GM20431 (cell line): ENCODE measurements around the gene GIMAP8.
"Not testable (repeated sequence)": the region's sequence is repeated elsewhere in the genome, so short reads cannot be mapped to it uniquely, and the experiment has no call there.

Source experiments
- in situ Hi-C: fragments of 300-500 bp; cut with MseI, MboI; formaldehyde crosslinking; loops from one replicate; pipeline ENCODE4 v1.15.0; 2020; ENCODE audit warnings: low sequenced_read_pairs; ENCODE audit not compliant: unreplicated experiment

The GIMAP8 gene

GRCh38 chr7:150457064-150457463 lies 6.6 kb downstream of the GIMAP8 start:
- in situ Hi-C loops: not testable (repeated sequence)

- in situ Hi-C loops: no loop called here
These were observed 7.8 kb downstream of the GIMAP8 start for GRCh38 chr7:150458235-150458634.

- in situ Hi-C loops: no loop called here
These were observed 8.3 kb downstream of the GIMAP8 start for GRCh38 chr7:150458756-150459155.

GRCh38 chr7:150461520-150461919 lies 11.1 kb downstream of the GIMAP8 start:
- in situ Hi-C loops: no loop called here

- in situ Hi-C loops: no loop called here
These were observed 12.0 kb downstream of the GIMAP8 start for GRCh38 chr7:150462413-150462812.

- in situ Hi-C loops: no loop called here
These were observed 13.0 kb downstream of the GIMAP8 start for GRCh38 chr7:150463461-150463860.

GRCh38 chr7:150464962-150465361 lies 14.5 kb downstream of the GIMAP8 start:
- in situ Hi-C loops: no loop called here

- in situ Hi-C loops: no loop called here
These were observed 15.0 kb downstream of the GIMAP8 start for GRCh38 chr7:150465414-150465813.

- in situ Hi-C loops: no loop called here
These were observed 16.0 kb downstream of the GIMAP8 start for GRCh38 chr7:150466477-150466876.

GRCh38 chr7:150468241-150468640 lies 17.8 kb downstream of the GIMAP8 start:
- in situ Hi-C loops: no loop called here

GRCh38 chr7:150471886-150472285 lies 21.5 kb downstream of the GIMAP8 start:
- in situ Hi-C loops: no loop called here

- in situ Hi-C loops: no loop called here
These were observed 23.5 kb downstream of the GIMAP8 start for GRCh38 chr7:150473902-150474301.

GRCh38 chr7:150476285-150476684 lies 25.9 kb downstream of the GIMAP8 start:
- in situ Hi-C loops: no loop called here

- in situ Hi-C loops: no loop called here
These were observed 26.6 kb downstream of the GIMAP8 start for GRCh38 chr7:150476819-150477631.

- in situ Hi-C loops: no loop called here
These were observed 28.7 kb downstream of the GIMAP8 start for GRCh38 chr7:150479023-150479716.

- in situ Hi-C loops: no loop called here
These were observed 30.9 kb downstream of the GIMAP8 start for GRCh38 chr7:150481186-150481920.

- in situ Hi-C loops: no loop called here
These were observed 31.5 kb downstream of the GIMAP8 start for GRCh38 chr7:150481922-150482321.

- in situ Hi-C loops: not testable (repeated sequence)
These were observed 33.1 kb downstream of the GIMAP8 start for GRCh38 chr7:150483514-150483913.

GRCh38 chr7:150484071-150484470 lies 33.6 kb downstream of the GIMAP8 start:
- in situ Hi-C loops: not testable (repeated sequence)

GRCh38 chr7:150487625-150488024 lies 37.2 kb downstream of the GIMAP8 start:
- in situ Hi-C loops: no loop called here

- in situ Hi-C loops: no loop called here
These were observed 39.4 kb downstream of the GIMAP8 start for GRCh38 chr7:150489782-150490181.
